GM18909 (cell line): Measurements from ENCODE around the gene ENTPD7.
"Not testable (repeated sequence)": the region's sequence is repeated elsewhere in the genome, so short reads cannot be mapped to it uniquely, and the experiment has no call there.

Experiments used
- ATAC-seq: cut with Tn5 transposase; IDR thresholded peaks from one replicate; pipeline ENCODE4 v1.9.1; 2021; ENCODE audit warnings: mild to moderate bottlenecking; ENCODE audit not compliant: unreplicated experiment, poor library complexity

The ENTPD7 gene

GRCh38 chr10:99682032-99682431, 22.7 kb downstream of the ENTPD7 start:
- ATAC-seq = no peak

- ATAC-seq = peak; percentile 38
Measured at GRCh38 chr10:99682752-99683151, 23.4 kb downstream of the ENTPD7 start.

GRCh38 chr10:99685597-99685967, 26.3 kb downstream of the ENTPD7 start:
- ATAC-seq = peak; percentile 92

- ATAC-seq = no peak
Measured at GRCh38 chr10:99689461-99689860, 30.2 kb downstream of the ENTPD7 start.

- no peak for ATAC-seq
Measured at GRCh38 chr10:99693933-99694583, 34.7 kb downstream of the ENTPD7 start.

- ATAC-seq = no peak
Measured at GRCh38 chr10:99695761-99696160, 36.5 kb downstream of the ENTPD7 start.

GRCh38 chr10:99698504-99699080, 39.3 kb downstream of the ENTPD7 start:
- ATAC-seq = no peak

- ATAC-seq = no peak
Measured at GRCh38 chr10:99700649-99701048, 41.3 kb downstream of the ENTPD7 start.

- no peak for ATAC-seq
Measured at GRCh38 chr10:99708428-99709012, 49.2 kb downstream of the ENTPD7 start.

GRCh38 chr10:99709480-99710229, 50.3 kb downstream of the ENTPD7 start:
- ATAC-seq = no peak

GRCh38 chr10:99711129-99711719, 51.9 kb downstream of the ENTPD7 start:
- ATAC-seq = peak; percentile 55

GRCh38 chr10:99714446-99714845, 55.1 kb downstream of the ENTPD7 start:
- no peak for ATAC-seq

GRCh38 chr10:99720387-99720786, 61.1 kb downstream of the ENTPD7 start:
- no peak for ATAC-seq

- ATAC-seq = no peak
Measured at GRCh38 chr10:99730026-99730425, 70.7 kb downstream of the ENTPD7 start.

GRCh38 chr10:99731306-99732032, 72.2 kb downstream of the ENTPD7 start:
- ATAC-seq = peak; percentile 40

- peak; percentile 88 for ATAC-seq
Measured at GRCh38 chr10:99732033-99732842, 72.9 kb downstream of the ENTPD7 start, which contains the start of the genes COX15 and CUTC. COX15 (minus strand) TSS chr10:99732127; CDS start chr10:99732049, 78 bp downstream. CUTC (plus strand) TSS chr10:99732234; CDS start chr10:99732349, 115 bp downstream.

- ATAC-seq = no peak
Measured at GRCh38 chr10:99733366-99733765, 74.1 kb downstream of the ENTPD7 start.

- not testable (repeated sequence) for ATAC-seq
Measured at GRCh38 chr10:99734111-99734510, 74.8 kb downstream of the ENTPD7 start.

- ATAC-seq = no peak
Measured at GRCh38 chr10:99740260-99740659, 81.0 kb downstream of the ENTPD7 start.
